ENCODE data around the gene DIS3L2. TPM values are rescaled to one million over a fixed set of nuclear protein-coding genes. Genes with fewer than 3 reads are reported as not detected.

DIS3L2 gene
- total RNA-seq, 1 donor: 24.9 TPM

DNA sequence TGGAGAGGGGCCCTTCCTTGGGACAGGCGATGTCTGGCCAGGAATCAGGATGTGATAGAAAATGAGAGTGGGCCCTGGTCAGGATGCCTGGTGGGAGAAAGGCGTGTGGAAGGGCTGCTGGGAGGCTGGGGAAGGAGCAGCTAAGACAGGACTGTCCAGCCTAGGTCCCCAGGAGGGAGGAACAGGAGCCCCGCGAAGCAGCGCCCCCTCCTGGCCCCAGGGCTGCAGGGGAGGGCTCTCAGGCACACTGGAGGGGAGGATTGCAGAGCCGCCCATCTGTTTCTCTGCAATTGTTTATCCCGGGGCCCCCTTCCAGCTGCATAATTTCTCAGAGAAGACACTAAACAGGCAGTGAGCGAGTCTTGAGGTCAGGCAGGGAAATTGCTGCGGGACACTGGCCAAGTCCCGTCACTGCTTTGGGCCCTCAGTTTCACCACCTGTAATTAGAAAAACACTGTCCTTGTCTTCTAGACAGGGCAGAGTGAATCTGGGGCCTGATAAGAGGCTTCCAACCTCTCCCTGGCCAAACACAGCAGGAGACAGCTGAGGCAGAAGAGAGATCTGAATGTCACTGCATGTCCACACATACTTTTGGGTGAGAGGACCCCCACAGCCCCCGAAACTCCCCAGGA lies 31.4 kb upstream of the DIS3L2 start:
- DNase-seq (ENCODE audit: low read depth): peak; percentile 9
- TF ChIP-seq, protein P1, sequence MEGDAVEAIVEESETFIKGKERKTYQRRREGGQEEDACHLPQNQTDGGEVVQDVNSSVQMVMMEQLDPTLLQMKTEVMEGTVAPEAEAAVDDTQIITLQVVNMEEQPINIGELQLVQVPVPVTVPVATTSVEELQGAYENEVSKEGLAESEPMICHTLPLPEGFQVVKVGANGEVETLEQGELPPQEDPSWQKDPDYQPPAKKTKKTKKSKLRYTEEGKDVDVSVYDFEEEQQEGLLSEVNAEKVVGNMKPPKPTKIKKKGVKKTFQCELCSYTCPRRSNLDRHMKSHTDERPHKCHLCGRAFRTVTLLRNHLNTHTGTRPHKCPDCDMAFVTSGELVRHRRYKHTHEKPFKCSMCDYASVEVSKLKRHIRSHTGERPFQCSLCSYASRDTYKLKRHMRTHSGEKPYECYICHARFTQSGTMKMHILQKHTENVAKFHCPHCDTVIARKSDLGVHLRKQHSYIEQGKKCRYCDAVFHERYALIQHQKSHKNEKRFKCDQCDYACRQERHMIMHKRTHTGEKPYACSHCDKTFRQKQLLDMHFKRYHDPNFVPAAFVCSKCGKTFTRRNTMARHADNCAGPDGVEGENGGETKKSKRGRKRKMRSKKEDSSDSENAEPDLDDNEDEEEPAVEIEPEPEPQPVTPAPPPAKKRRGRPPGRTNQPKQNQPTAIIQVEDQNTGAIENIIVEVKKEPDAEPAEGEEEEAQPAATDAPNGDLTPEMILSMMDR (IDR thresholded peaks at IDR 0.05; ENCODE audit: insufficient read depth, low read length): peak; percentile 30
- H3K4me3 ChIP-seq (ENCODE audit: low read depth, low read length): no peak overlapping the region

DNA sequence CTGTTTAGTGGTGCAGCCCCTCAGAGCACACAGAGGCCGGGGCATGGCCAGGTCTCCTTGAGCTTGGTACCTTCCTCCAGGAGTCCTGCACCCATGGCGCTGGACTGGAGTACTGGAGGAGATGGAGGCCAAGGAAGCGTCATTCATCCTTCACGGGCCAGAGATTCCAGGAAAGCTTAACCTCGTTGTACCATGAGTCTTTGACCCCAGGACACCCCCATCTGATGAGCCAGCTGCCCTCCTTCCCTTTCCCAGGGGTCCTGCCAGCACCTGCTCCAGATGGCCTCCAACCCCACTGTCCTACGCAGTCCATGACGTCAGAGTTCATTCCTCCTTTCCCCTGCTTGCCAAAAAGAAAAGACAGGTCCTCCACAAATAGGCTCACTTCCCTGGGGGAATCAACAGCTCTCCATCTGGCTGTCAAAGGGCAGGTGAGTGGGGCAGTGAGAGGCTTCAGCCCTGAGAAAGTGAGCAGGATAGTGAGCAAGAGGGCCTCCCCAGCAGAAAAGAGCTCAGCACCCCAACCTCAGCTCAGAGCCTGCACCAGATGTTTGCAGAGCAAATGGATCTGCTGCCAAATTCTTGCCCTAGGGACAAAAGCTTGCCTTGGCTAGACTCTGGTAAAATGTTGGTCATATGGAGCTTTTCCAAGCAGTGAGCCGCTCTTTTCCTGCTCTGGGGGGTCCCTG lies 30.8 kb upstream of the DIS3L2 start:
- no peak overlapping the region for H3K4me3 ChIP-seq (ENCODE audit: low read depth, low read length)
- TF ChIP-seq, protein P1 (IDR thresholded peaks at IDR 0.05; ENCODE audit: insufficient read depth, low read length): no peak
- DNase-seq (ENCODE audit: low read depth): peak; percentile 59

DNA sequence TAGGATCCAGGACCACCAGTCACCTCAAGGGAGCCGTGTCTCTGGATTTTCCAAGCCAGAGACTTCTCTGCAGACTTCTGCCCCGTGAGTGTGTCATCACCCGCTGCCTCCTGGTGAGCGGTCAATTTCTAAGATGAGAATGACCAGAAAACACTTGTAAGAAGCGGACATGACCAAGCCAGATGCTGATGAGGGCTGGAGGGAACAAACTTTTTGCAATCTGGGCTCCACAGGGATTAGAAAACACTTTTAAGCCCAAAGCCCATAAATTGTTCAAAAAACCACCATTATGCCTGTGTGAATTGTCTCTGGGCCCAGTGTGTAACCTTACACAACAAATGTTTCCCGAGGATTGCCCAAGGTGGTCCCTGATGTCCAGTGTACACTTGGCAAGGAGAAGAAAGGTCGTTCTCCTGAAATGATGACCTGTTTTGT lies 30.0 kb upstream of the DIS3L2 start:
- TF ChIP-seq, protein P1 (IDR thresholded peaks at IDR 0.05; ENCODE audit: insufficient read depth, low read length): no peak
- no peak overlapping the region for H3K4me3 ChIP-seq (ENCODE audit: low read depth, low read length)
- no peak for DNase-seq (ENCODE audit: low read depth)

DNA sequence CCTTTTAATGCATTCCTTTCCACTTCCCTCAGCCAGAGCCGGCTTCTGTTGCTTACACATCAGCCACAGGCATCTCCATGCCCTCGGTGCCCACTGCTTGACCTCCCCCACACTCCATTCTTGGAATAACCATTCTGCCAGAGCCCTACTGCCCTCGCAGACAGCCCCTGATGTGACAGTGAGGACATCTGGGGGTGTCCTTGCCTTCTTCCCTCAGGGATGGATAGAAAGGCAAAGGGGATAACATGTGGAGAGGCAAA lies 28.9 kb upstream of the DIS3L2 start:
- no peak for DNase-seq (ENCODE audit: low read depth)
- TF ChIP-seq, protein P1 (IDR thresholded peaks at IDR 0.05; ENCODE audit: insufficient read depth, low read length): no peak
- no peak overlapping the region for H3K4me3 ChIP-seq (ENCODE audit: low read depth, low read length)

DNA sequence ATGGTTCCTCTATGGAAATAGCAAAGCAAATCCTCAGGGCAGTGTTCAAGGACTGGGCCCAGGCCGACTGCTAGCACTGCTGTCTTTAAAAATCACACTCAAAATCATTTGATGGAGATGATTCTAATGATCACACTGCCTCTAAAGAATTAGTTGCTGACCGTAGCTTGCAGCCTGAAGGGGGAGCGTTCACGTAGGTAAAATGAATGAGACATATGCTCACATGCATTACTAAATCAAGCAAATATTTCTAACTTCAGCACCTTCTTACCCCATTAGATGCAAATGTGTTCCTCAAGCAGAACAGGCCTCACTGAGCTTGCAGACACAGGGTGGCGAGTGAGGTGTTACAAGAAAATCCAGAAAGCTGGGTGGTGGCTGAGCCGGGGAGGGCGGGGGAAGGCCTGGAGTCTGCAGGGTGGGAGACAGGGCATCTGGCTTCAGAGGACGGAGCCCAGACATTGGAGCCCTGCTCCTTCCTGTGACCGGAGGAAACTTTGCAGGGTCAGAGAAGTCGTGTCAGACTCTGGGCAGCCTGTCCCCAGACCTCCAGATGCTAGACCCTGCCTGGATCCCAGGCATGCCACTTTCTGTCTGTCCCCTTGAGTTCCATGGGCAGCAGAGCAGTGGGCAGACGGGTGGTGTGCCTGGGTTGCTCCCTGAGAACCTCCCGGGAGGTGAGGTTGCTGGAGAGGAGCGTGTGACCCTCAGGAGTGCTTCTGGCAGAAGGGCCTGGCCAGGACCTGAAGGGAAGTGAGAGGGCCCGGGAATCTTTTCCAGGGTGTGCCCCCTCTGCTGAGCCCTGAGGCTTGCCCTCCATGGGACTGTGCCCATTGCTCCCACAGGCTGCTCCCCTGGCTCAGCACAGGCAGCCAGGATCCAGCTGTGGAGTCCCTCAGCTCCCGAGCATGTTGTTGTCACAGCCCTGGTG lies 28.3 kb upstream of the DIS3L2 start:
- TF ChIP-seq, protein P1 (IDR thresholded peaks at IDR 0.05; ENCODE audit: insufficient read depth, low read length): no peak
- H3K4me3 ChIP-seq (ENCODE audit: low read depth, low read length): no peak overlapping the region
- no peak for DNase-seq (ENCODE audit: low read depth)

DNA sequence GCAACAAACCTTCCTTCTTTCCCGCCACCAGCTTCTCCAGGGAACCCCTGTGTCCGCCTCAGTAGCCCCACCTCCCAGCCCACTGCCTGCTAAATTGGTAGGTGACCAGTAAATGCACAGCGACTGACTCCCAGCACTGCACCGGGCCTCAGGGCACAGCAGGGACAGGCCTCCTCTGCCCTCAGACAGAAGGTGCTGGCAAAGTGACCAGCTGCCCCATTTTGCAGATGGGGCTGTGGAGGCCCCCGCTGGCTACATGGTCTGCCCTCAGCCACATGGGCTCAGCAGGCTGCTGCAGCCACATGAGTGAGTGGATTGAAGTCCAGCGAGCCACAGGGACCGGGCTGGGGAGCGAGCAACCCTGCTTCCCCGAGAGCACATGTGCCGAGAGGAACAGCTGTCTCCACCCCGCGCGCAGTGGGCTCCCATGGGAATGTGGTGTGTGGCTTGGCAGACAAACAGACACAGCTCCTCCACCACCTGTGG lies 27.6 kb upstream of the DIS3L2 start:
- no peak overlapping the region for H3K4me3 ChIP-seq (ENCODE audit: low read depth, low read length)
- TF ChIP-seq, protein P1 (IDR thresholded peaks at IDR 0.05; ENCODE audit: insufficient read depth, low read length): no peak
- DNase-seq (ENCODE audit: low read depth): no peak

All from fibroblast of the aortic adventitia (primary cell).